ENCODE measurements around the gene PLXNA4.

The PLXNA4 gene

DNA sequence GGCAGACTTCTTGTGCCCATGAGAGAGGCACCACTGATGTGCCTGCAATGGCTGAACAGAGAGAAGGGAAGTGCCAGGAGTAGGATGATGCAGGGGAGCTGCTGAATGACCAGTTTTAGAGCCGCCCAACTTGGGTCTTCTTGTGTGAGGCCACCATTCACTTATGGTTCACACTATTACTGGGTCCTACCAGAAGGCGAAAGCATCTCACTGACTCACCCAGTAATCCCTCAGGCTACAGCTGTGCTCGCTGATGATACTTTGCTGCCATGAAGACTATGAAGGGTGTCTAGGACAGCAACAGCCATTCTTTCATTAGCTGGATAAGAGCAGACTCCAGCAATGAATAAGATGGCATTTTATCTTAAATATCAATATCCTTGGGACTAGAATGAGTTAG is 47.6 kb downstream of the PLXNA4 start:
- DNase-seq (ENCODE audit: low spot score), result no peak

DNA sequence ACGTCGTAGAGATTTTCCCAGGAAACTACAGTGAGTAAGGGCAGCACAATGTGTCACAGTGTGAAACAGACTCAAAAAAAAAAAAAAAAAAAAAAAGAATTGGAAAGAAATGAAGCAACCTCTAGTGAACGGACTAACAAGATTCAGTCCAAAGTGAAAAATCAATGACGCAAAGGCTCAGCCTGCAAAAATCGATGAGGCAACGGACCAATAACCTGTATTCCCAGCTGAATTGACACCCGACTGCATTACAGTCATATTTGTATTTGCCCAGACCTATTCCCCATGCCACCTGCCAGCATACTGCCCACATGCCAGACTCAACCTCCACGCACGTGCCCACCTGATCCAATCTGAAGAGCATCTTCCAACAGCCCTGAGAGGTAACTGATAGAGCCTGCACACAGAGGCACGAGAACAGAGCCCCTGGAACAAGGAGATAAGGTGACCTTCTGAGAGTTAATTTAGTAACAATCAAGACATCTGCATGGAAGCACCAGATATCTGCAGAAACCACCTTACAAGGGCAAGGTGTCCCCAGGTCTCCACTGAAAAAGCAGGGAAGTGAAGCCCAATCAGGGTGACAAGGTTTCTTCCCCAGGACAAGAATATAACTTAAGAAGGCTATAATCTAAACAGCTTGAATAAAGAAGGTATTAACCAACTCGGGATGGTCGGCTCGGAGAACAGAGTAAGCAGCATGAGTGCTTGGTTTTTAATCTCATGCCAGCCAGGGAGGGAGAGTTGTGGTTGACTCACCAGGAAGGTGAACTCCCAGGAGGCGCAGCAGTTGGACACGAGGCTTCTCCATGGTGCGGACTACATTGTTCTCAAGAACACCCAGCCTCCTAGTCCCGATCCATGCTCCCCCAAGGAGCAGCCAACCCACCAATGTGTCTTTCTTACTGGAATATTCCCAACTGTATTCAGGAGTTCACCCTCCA is 48.5 kb downstream of the PLXNA4 start:
- no peak for DNase-seq (ENCODE audit: low spot score)

DNA sequence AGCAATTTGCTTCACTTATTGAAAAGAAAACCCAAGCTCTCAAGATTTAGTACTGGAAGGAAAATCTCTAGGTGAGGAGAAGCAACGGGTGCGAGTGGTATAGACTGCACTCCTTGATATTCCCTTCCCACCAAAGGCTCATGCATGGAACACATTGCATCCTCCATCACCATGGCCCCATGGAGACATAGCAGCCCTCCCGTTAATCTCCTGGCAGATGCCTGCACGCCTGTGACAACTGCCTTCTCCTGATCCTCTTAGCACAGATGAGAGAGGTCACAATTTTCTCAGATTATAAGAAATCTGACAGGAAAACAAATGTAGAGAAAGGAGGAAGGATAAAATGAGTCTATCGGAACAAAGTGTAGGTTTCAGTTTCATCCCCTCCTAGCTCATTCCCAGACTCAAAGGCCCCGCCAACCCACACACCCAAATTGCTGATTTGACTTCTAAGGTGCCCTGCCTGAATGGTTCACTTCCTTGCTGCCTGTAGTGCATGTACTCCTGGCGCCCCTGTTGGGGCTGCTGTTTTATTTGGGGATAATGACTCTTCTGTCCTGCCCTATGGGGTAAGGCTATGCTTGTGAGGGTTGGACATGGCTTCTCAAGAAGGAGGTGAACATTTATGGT is 50.0 kb downstream of the PLXNA4 start:
- DNase-seq (ENCODE audit: low spot score), result no peak

DNA sequence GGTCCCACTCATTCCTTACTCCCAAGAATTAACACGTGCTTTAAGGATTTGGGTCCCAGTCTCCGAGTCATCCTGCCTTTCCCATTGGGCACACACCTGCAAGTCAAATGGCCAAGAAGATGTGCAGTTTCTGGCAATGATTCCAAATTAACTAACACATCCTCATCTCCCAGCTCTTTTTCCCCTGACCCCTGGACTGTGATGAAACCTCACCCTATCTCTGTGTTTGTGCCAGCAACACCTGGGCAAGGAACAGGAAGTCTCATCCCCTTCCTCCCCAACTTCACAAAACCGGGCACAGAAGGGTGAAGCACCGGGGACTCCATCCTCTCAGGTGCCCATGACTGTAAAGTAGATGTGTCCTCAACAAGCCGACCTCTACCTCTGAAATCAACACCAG is 54.8 kb downstream of the PLXNA4 start:
- DNase-seq (ENCODE audit: low spot score), result no peak

DNA sequence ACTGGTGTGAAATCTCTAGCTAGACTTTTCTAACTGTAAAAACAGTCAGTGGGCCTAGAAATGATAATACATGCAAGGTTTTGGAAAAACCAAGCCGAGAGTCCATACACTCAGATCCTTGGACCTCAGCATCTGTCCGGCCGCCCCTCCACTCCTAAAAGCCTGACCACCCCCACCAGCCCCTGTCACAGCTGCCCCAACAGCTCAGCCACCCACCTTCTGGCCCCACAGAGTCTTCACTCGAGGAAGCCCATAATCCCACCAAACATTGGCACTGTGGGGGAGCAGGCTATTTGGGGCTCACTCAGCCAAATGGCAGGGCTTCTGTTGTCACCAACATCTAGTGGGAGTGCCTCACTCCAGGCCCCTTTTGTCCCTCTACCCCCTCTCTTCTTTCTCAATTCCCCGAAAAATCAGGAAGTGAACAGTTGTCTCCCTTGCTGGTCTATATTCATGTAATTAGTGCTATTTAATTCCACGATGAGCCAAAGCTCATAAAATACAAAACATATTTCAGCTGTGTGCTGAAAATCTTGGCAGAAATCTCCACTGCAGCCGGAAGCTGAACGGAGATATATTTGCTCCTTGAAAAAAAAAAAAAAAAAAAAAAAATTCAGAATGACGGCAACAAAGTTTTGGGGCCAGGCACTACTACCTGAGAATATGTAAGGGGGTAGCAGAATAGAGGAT is 55.5 kb downstream of the PLXNA4 start:
- no peak for DNase-seq (ENCODE audit: low spot score)

DNA sequence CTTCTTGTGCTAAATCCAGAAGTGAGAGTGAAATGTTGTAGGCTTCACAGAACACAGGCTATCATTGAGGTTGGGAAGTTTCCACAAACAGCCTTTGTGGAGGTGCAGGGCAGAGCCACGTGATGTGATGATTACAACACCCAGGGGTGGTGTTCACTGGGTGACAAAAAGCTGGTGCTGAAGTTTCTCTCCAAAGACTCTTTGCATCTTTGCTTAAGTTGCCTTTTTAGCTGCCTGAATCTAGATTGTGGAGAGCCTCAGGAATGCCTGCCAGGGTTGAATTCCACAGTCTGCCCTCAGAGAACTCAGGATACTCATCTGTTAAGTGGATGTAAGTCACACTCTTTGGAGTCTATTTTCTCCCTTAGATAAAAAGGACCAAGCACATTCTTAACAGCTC is 56.3 kb downstream of the PLXNA4 start:
- no peak for DNase-seq (ENCODE audit: low spot score)

DNA sequence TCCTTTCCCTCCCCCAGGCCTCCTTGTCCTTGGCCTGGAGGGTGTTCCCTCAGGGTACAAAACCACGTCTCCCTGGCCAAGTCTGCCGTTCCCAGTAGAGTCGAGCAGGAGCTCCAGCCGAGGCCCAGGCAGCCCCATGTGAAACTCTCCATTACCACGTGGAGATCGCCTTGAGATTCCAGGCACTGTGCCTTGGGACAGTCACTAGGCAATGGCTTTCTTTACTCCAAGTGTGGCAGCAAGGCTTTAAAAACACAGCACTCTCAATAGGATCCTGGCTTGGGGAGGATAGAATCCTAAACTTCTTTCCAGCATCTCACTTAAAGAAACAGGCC is 57.5 kb downstream of the PLXNA4 start:
- DNase-seq (ENCODE audit: low spot score), result no peak

DNA sequence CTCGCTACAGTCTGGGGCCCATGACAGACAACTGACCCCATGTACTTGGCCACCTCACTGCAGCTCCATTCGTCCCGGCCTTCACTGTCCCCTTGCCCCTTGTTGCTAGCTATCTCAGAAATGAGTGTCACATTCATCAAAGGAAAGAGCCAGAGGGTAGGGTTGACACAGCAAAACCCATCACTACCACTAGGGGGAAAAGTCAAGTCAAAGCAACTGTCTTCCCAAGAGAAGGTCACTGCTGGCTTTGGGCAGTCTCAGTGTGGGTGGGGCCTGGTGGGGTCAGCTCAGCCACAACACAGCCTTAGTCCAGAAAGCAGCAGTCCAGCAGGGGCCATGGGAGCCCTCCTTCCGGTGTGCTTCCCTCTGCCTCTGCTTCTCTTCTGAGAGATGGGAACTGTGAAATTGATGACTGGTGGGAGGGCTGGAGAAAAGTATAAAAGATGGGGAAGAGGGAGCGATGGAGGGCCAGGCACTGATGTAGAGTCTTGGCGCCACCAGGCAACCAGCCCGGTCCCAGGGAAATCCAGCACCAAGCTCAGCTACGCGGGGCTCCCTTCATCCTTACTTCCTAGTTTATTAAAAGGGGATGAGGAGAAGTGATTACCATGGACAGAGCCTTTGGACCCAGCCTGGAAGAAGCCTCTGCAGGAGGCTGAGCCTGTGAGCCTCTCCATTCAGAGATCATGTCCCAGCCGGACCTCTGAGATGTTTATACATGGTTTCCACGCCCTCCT is 58.0 kb downstream of the PLXNA4 start:
- DNase-seq (ENCODE audit: low spot score), result peak; percentile 12

DNA sequence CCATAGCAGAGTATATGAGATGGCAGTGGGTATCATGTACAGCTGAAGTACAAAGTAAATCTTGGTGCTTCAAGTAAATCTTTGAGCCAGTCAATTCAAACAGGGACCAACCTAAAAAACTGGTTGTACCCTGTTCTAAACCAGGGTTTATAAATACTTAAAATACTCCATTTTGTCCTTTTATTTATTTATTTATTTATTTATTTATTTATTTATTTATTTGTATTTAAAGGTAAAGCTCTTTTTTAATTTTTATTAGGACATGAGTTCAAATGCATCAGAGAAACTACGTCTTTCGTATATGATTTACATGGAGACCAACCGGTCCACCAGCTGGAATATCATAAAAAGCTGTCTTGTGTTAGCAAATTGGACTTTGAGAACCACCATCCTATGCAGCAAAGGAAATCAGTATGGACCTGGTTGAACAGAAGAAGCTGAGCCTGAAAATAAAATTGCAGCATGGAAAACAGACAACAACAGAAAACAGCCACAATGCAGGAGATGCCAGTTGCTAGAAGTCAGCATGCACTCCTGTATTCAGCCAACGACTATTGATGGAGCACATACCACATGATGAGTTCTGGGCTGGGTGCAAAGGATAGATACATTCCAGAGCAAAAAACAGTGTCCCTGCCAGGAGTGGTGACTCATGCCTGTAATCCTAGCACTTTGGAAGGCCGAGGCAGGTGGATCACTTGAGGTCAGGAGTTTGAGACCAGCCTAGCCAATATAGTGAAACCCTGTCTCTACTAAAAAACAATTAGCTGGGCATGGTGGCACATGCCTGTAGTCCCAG is 60.0 kb downstream of the PLXNA4 start:
- DNase-seq (ENCODE audit: low spot score), result no peak

DNA sequence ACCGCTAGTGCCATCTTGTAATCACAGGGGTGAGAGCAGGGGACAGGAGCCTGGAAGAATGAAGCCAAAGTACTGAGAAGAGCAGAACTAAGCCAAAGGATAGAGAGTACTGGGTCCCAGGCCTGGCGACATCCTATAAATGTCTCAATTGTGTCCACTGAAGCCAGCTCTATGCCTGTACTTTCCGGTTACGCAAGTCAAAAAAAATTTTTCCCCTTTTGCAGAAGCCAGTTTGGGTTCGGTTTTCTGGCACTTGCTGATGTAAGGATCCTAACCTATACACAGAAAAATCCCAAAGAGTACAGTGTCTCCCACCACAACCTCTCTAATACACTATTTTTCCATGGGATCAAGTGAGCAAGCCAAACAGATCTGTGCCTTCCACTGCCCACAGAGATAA is 61.1 kb downstream of the PLXNA4 start:
- DNase-seq (ENCODE audit: low spot score), result no peak

DNA sequence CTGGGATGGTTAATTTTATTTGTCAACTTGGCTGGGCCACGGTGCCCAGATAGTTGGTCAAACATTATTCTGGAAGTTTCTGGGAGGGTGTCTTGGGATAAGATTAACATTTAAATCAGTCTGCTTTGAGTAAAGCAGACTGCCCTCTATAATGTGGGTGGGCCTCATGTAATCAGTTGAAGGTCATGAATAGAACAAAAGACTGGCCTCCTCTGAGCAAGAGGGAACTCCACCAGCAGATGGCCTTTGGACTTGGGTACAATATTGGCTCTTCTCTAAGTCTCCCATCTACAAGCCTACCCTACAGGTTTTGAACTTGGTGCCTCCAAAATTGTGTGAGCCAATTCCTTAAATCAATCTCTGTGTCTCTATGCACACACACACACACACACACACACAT is 61.8 kb downstream of the PLXNA4 start:
- DNase-seq (ENCODE audit: low spot score), result no peak

DNA sequence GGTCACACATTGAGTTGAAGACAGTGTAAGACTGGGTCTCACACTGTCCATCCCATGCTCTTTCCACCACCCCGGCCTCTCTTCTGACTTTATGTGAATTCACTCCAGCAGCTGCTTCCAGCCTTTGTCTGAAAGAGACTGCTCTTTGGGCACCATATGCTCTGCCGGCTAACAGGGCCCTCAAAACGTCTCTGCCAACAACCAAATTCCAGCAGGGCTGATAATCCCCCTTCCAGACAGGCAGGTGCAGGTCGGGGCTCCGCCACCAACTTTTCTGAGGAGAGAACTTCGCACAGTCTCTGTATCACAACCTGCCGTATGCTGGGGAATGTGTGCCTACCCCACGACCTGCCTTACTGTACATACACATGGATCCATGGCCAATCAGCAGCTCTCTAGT is 64.3 kb downstream of the PLXNA4 start:
- DNase-seq (ENCODE audit: low spot score), result no peak

DNA sequence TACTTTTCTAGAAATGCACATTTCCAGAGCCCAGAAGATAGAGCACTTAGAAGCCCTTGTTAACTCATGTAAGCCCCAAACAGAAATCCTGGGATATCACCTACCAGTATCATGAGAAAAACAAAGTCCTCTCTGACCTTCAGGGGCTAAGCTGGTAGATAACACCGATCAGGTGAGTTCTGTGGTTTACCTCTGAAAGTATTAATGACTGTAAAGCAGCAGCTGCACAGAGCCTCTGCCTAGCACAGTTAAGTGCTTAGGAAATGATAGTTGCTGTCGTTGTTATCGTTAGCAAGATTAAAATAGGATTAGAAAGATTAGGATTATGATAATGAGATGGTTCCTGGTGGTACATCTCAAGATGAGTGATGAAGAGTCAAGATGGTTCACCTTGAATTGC is 64.9 kb downstream of the PLXNA4 start:
- DNase-seq (ENCODE audit: low spot score), result no peak

DNA sequence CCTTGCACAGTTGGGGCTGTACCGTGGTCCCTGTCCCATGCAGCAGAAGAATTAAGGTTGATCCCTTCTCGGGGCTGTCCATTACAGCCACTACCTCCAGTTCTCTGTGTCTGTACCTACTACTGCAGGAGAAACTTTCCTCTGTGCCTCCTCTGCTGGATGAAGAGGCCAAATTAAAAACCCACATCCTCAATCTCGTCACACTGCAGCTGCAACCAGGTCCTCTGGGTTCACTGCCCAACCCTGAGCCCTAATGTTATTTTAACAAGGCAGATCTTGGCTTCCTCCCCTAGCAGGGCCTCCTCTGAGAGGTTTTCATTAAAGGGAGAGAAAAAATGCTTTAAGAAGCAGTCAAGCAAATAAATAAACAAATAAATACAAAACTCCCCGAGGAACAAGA is 66.6 kb downstream of the PLXNA4 start:
- DNase-seq (ENCODE audit: low spot score), result no peak

DNA sequence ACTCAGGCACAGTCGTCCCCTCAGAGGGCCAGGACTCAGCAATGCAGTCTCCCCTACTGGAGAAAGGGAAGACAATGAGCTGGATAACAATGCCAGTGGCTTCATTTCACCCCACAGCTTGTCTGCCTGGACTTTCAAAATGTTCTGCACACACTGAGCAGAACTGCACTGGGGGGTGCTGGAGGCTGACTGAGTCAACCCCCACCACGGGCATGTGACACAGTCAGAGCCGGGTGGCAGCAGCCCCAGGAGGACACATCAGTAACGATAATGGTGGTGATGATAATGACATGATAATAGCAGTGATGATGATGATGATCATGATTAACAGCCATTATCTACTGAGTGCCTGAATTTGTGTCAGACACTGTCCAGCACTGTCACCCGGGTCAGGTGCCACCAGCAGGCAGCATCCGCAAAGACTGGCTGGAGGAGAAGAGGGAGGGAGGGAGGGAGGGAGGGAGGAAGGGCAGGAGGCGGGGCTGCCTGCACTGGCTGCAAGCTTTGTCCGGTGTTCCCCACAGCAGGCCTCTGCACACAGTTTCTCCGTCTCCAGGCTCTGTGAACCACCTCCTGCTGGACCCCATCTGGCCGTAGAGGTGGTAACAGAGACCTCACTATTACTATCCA is 67.4 kb downstream of the PLXNA4 start:
- peak; percentile 55 for DNase-seq (ENCODE audit: low spot score)

DNA sequence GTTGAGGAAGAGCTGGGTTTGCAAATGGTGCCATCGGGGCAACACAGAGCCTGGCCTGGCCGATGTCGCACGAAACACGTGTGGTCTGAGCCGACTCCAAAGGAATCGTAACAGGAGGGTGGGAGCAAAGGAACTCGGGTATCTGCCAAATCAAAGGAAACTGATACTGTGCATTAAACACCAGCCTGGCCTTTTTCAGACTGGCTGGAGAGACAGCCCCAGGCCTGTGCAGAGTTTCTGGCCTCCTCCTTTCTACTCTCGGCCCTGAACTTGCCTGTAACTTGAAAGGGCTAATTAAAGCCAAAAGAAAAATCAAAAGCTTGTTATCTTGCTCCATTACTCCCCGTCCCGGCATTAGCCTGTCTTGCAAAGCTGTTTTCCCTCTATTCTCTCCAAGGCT is 71.4 kb downstream of the PLXNA4 start:
- no peak for DNase-seq (ENCODE audit: low spot score)

DNA sequence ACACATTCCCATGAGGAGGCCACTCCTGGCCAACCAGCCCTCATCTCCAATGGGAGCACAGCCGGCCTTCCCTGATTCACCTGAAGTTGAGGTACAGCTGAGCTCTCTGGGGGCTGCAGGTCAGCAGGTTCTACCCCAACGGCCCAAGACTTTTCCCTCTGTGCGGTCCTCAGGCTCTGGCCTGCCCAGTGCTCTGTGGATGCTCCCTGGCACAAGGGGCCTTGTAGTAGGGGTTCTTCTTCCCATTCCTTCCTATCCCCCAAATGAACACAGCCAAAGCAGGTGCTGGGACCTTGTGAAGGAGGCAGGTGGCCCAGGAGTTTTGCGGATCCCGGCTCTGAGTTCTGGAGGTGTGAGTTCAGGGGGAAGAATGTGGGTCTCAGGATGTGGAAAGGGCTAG is 72.2 kb downstream of the PLXNA4 start:
- no peak for DNase-seq (ENCODE audit: low spot score)

DNA sequence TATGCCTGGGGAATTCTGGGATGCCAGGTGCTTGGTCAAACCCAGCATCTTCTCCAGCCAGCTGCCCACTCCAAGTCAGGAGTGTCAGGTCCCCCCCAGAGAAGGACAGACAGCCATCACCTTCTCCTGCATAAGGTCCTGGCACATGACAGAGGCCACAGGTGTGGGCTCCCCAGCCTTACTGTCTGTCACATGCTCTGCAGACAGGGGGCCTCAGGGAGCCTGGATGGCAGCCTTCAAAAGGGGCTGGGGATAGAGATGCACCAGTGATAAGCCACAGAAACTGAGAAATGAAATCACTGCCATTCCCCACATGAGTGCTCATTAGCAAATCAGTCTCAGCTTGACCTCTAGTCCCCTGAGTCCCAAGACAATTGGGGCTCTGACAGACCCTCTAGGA is 72.9 kb downstream of the PLXNA4 start:
- no peak for DNase-seq (ENCODE audit: low spot score)

DNA sequence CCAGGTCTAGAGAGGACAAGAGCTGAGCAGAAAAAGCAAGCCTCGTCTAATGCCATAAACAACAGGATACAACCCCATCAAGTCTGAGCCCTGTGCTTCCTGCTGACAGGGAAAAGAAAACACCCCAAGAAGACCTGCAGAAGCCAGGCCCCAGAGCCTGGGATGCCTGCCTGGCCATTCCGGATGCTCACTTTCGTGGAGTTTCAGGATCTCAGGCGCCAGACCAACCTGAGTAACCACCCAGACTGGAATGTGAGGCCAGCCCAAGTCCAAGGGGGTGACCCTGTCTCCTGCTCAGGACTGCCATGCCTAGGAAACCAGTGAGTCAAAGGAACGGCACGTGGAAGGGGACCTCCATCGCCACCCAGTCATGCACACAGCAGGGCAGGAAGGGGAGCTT is 74.3 kb downstream of the PLXNA4 start:
- no peak for DNase-seq (ENCODE audit: low spot score)

DNA sequence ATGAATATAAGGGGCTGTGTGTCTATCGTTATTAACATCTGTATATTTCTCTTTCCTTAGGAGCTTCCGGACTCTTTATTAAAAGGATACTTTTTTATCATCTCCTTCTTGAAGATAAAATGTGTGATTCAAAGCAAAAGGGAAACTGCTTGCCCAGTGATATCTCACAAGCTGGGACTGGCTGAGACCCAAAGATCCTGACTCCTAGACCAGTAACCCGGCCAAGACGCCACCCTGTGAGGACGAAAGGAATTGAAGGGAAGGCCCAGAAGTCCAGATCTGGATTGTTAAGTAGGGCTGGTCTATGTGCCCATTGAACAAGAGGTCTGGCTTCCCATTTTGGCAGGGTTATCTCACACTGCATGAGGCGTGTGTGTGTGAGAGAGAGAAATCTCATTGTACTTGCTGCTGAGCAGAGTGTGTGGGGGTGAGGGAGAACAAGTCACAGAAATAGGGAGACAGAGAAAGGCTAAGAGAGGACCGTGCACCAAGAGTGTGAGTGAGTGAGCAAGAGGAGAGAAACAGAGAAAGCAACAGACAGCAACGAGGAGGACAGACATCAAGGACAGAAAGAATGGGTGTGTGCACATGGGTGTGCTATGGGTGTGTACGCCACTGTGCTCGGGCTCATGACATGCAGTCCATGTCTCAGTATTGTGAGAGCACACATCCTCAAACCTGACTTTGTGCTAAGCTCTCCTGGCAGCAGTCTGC is 75.4 kb downstream of the PLXNA4 start:
- peak; percentile 65 for DNase-seq (ENCODE audit: low spot score)

DNA sequence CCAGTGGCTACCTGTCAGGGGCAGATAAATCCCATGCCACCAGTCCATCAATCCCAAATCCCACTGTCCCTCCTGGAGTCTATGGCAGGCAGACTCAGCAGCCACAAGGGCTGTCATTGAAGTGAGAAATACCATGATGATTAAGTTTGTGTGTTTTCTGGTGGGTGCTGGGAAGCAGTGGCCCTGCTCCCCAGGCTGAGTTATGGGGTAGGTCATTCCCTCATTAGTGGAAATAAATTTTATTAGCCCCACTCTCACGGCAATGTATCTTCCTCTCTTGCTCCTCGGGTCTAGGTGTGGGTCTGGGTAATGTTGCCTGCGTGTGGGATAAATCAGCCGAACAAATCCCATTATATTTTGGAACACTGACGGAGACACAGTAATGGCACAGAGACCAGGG is 76.8 kb downstream of the PLXNA4 start:
- no peak for DNase-seq (ENCODE audit: low spot score)
